Measurements from ENCODE around the gene CTIF.
"Not testable (repeated sequence)": the region's sequence is repeated elsewhere in the genome, so short reads cannot be mapped to it uniquely, and the experiment has no call there.

The CTIF gene

DNA sequence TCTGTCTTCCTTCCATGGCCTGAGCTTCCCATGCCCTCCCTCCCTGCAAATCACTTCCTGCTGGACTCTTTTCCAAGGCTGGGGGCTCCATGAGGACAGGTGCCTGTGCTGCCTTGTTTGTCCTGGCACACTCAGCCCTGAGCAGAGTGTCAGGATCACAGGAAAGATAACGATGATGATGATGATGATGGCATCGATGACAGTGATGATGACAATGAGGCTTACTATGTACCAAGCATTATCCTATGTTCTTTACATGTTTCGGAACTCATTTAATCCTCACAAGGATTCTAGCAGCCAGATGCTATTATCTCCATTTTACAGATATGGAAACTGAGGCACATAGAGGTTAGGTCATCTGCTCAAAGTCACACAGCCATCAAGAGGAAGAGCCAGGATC is 170.0 kb downstream of the CTIF start:
- no peak for DNase-seq (ENCODE audit: low read depth)

DNA sequence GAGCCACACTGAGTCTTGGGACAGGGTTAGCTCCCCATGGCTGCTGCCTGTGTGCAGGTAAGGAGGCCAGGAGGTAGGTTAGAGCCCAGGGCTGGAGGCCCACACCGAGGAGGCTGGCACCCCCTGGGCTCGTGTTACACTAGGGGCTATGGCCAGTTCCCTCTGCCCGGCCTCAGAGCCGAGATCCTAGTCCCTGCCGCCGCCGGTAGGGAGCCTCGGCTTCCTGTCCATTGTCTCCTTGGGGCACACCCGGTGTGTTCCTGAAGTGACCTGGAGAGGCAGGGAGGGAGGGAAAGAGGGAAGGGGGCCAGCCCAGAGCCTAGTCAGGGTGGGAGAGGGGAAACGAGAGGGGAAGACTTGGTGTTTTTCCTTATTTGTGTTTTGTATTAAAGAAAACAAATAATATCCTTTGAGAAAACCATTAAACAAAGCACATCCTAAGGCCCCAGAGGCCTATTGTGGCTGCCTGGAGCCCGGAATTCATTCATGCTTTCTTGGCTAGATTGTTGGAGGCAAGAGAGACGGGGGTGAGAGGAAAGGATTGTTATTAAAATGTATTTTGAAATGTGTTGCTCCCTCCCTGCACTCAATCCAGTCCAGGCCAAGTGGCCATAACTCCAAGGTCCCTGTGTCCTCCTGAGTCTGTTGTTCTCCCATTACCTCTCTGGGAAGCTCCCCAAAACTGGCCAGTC is 170.7 kb downstream of the CTIF start:
- no peak for DNase-seq (ENCODE audit: low read depth)

GRCh38 chr18:48711651-48712486 is 173.0 kb downstream of the CTIF start:
- no peak for DNase-seq (ENCODE audit: low read depth)

DNA sequence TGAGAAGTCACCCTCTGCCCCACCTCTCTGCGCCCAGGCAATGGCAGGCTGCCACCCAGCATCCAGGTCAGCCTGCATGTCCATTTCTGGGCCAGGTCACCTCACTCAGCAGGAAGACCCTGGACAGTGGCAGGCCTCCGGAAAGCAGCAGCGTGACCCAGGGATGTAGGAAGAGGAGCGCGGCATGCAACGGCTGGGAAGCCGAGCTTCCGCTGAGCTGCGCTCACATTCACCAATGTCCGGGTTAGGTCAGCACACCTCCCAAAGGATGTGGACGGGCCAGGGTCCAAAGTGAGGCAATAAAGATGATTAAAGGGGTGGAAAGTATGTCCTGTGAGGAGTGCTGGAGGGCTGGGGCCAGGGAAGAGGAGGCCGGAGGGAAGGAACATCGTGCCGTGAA is 174.5 kb downstream of the CTIF start:
- no peak for DNase-seq (ENCODE audit: low read depth)

DNA sequence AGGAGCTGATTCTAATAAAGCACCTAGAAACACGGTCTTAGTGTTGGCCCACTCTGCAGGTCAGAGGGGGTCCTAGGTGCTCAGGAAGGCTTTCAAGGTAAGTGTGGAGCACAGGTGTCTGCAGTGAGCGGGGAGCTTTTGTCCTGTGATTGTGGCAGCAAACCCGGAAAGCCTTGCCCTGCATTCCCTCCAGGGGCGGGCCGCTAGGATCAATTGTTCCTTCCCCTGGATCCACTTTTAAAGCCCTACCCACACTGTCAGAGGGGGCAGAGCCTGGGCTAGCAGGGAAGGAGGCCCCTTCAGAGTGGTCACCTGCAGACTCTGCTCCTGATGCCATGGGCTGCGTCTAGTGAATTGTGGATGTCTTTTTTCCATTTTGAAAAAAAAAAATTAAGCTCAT is 176.0 kb downstream of the CTIF start:
- DNase-seq (ENCODE audit: low read depth): no peak

GRCh38 chr18:48715711-48716361 is 177.0 kb downstream of the CTIF start:
- DNase-seq (ENCODE audit: low read depth): no peak

- not testable (repeated sequence) for DNase-seq (ENCODE audit: low read depth)
Measured at GRCh38 chr18:48717227-48717626, 178.4 kb downstream of the CTIF start.

- no peak for DNase-seq (ENCODE audit: low read depth)
Measured at GRCh38 chr18:48718251-48718959, 179.6 kb downstream of the CTIF start.

DNA sequence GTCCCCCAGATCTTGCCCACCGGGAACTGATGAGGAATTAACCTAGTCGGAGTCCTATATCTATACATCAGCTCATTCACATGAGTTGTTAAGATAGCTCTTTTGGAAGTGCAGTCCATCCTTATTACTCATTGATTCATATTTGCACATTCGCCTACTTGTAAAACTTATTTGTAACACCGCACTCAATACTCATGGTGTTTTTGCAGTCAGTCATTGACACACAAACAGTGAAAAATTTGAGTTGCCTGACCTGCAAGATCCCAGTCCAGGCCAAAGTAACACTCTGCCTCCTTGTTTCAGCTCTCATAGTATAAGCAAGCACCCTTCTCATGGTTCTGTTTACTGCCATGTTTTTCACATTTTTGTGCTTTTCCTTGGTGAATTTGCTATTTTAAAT is 180.6 kb downstream of the CTIF start:
- no peak for DNase-seq (ENCODE audit: low read depth)

DNA sequence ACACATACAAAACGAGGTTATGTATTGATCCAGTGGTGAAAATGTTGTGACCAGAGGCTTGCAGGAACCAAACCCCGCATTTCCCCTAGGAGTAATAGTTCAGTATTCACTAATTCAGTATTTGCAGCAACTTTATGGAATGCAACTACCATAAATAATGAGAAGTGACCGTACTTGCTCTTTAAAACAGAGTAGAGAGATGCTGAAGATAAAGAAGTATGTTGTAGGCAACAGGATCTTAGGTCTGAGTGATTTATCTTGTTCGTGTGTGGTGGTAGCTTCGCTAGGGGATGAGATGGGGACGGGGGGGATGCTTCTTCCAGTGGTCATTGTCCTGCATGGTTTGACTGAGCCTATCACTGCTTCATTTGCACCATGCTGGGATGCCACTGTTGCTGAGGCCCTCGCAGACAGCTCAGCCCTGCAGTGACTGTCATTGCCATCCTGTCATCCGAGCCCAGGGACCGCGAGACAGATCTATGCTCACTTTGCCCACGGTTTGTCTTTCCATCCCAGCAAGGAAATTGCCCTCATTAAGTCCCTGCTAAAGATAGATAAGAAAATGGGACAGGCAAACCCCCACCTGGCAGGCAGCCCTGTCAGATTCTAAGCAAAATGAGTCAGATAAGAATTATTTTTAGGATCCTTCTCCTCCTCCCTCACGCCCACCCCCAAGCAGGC is 181.3 kb downstream of the CTIF start:
- no peak for DNase-seq (ENCODE audit: low read depth)

GRCh38 chr18:48720655-48721025 is 181.8 kb downstream of the CTIF start:
- DNase-seq (ENCODE audit: low read depth): no peak

- no peak for DNase-seq (ENCODE audit: low read depth)
Measured at GRCh38 chr18:48721312-48721711, 182.5 kb downstream of the CTIF start.

- no peak for DNase-seq (ENCODE audit: low read depth)
Measured at GRCh38 chr18:48723016-48723415, 184.2 kb downstream of the CTIF start.

DNA sequence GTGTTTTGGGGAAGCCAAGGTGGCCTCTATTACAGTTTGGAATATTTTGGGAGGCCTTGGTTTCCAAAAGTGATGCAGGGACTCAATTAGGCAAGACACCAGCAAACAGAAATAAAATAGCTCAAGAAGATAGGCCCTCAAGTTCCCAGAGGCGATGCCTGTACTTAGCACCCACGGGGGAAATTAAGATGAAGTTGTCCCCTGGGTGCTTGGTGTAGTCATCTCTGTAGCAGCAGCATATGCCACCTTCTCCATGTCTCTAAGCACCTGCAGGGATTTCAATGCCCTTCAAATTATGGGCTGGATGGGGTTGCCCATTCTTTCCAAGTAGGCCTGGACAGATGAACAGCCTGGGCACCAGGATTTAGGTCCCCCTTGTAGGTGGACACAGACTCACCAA is 185.0 kb downstream of the CTIF start:
- no peak for DNase-seq (ENCODE audit: low read depth)

DNA sequence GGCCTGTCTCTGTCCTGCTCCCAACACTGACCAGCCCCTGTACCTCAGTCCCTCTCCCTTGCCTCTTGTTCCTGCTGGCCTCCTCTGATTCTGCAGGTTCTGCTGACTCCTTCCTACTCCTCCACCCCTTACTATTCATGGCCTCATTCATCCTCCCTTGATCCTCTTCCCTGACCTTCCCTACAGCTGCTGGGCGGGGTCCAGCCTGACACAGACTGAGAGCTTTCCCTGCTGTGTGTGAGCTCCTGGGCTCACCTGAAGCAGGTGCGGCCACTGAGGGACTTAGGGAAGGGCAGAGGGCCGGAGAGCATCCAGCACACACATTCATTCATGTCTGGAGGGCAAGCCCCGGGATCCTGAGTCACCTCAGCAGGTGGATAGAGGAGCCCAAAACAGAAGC is 185.6 kb downstream of the CTIF start:
- no peak for DNase-seq (ENCODE audit: low read depth)

GRCh38 chr18:48724939-48725338 is 186.1 kb downstream of the CTIF start:
- DNase-seq (ENCODE audit: low read depth): no peak

DNA sequence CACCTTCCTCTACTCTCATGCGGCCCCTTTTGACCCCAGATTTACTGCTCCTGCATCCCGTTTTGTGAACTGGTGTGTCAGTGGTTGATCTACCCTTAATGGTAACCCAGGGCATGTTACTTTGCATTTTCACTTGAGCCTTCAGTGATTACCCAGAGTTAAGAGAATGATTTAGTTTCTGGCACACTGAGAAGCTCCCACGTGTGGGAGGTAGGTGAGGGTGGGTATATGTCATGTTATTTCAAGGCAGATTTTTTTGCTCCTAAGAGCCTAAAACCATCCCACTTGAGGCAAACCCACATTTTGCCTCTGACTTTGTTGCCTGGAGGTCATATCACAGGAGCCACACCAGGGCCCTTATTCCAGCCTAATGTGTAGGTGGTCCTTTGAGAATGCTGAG is 186.7 kb downstream of the CTIF start:
- no peak for DNase-seq (ENCODE audit: low read depth)

GRCh38 chr18:48727681-48728080 is 188.8 kb downstream of the CTIF start:
- no peak for DNase-seq (ENCODE audit: low read depth)

GRCh38 chr18:48728204-48728833 is 189.5 kb downstream of the CTIF start:
- DNase-seq (ENCODE audit: low read depth): no peak

GRCh38 chr18:48729404-48729803 is 190.6 kb downstream of the CTIF start:
- no peak for DNase-seq (ENCODE audit: low read depth)

- DNase-seq (ENCODE audit: low read depth): no peak
Measured at GRCh38 chr18:48730010-48730409, 191.2 kb downstream of the CTIF start.
